PC-9 (cell line): ENCODE measurements around the gene FBN1. TPM values are rescaled to one million over a fixed set of nuclear protein-coding genes. Genes with fewer than 3 reads are reported as not detected.

Experiments
- BruUV-seq: library from RNA; stranded (reverse); fragments of 400-500 nt; replicated peaks from 2 replicates; lab custom pipeline; 2021; lab: Mats Ljungman, UMichigan
- CTCF ChIA-PET: fragments of 300-600 bp; sonication (Branson Sonifier 250); formaldehyde crosslinking; loops from one replicate; lab custom pipeline; 2022; ENCODE audit warnings: antibody characterized with exemption; lab: Charles Lee
- POLR2A ChIA-PET: fragments of 300-600 bp; sonication (Branson Sonifier 250); formaldehyde crosslinking; loops from one replicate; lab custom pipeline; 2022; ENCODE audit warnings: antibody characterized with exemption; ENCODE audit not compliant: unreplicated experiment; lab: Charles Lee
- DNase-seq, 2 experiments: peaks; one replicate each; pipeline versions ENCODE4 v3.0.0 to v3.0.0-alpha.2; 2015 to 2022; ENCODE audit warnings: mixed read lengths in 1 of 2
- H2AFZ ChIP-seq: fragments of 200-600 bp; sonication (generic); 2 replicates; pipeline ENCODE4 v1.8.1; 2017; ENCODE audit warnings: antibody characterized with exemption
- H3F3A ChIP-seq: fragments of 200-600 bp; sonication (generic); 2 replicates; pipeline ENCODE4 v1.8.1; 2017; ENCODE audit warnings: antibody characterized with exemption, mild to moderate bottlenecking, low read depth; ENCODE audit not compliant: insufficient read depth
- H3K27ac ChIP-seq: fragments of 200-600 bp; sonication (generic); 2 replicates; pipeline ENCODE4 v1.6.1; 2016; ENCODE audit warnings: mixed run types
- H3K27me3 ChIP-seq: fragments of 200-600 bp; sonication (generic); 2 replicates; pipeline ENCODE4 v1.6.1; 2016; ENCODE audit warnings: low read depth, mixed run types; ENCODE audit not compliant: insufficient read depth
- H3K36me3 ChIP-seq: fragments of 200-600 bp; sonication (generic); 2 replicates; pipeline ENCODE4 v1.6.1; 2016; ENCODE audit warnings: low read depth, mixed run types
- H3K4me1 ChIP-seq: fragments of 200-600 bp; sonication (generic); replicated peaks from 2 replicates; pipeline ENCODE4 v1.6.1; 2016; ENCODE audit warnings: mixed run types; ENCODE audit not compliant: insufficient read depth
- H3K4me2 ChIP-seq: fragments of 200-600 bp; sonication (generic); 2 replicates; pipeline ENCODE4 v1.6.1; 2017; ENCODE audit warnings: mixed run types
- H3K4me3 ChIP-seq: fragments of 200-600 bp; sonication (generic); 2 replicates; pipeline ENCODE4 v1.6.1; 2016; ENCODE audit warnings: mixed run types
- H3K79me2 ChIP-seq: fragments of 200-600 bp; sonication (generic); 2 replicates; pipeline ENCODE4 v1.6.1; 2017; ENCODE audit warnings: low read depth, mixed run types
- H3K9me2 ChIP-seq: fragments of 200-600 bp; sonication (generic); 2 replicates; pipeline ENCODE4 v1.8.1; 2017; ENCODE audit warnings: mild to moderate bottlenecking; ENCODE audit not compliant: insufficient read depth
- H3K9me3 ChIP-seq: fragments of 200-600 bp; sonication (generic); 2 replicates; pipeline ENCODE4 v1.8.1; 2016; ENCODE audit warnings: low read depth; ENCODE audit not compliant: insufficient read depth
- H4K20me1 ChIP-seq: fragments of 200-600 bp; sonication (generic); 2 replicates; pipeline ENCODE4 v1.8.1; 2017; ENCODE audit not compliant: insufficient read depth
- CTCF ChIP-seq: fragments of 200-600 bp; sonication (generic); conservative IDR thresholded peaks from 2 replicates; pipeline ENCODE4 v1.6.1; 2017; ENCODE audit warnings: mixed run types, antibody characterized with exemption, mild to moderate bottlenecking, moderate library complexity
- EZH2 ChIP-seq: fragments of 200-600 bp; sonication (generic); IDR thresholded peaks from 2 replicates; pipeline ENCODE4 v1.8.0; 2017; ENCODE audit warnings: antibody characterized with exemption, low read depth
- intact Hi-C: fragments of 100-400 bp; cut with micrococcal nuclease; formaldehyde crosslinking; loops from one replicate; pipeline ENCODE4 v1.10.0; 2022; ENCODE audit not compliant: unreplicated experiment
- total RNA-seq: library from RNA; stranded (reverse); gene quantifications from 2 replicates; pipeline ENCODE4 v1.2.3, GENCODE V29; 2021

Gene FBN1
- total RNA-seq, 1 experiment from 2014 or later = 1.3 TPM

GRCh38 chr15:48411971-48412591, 233.4 kb downstream of the FBN1 start:
- ChIA-PET CTCF (no interaction called here), POLR2A (no interaction called here)
- no TSS peak for BruUV-seq
- H3K4me2 ChIP-seq = no peak overlapping the region
- H3K36me3 ChIP-seq = no peaks in the 10 kb centered on the region
- no peaks in the 10 kb centered on the region for H4K20me1 ChIP-seq
- H3K9me3 ChIP-seq = no peaks in the 10 kb centered on the region
- no peaks in the 10 kb centered on the region for H3K27me3 ChIP-seq
- no peaks in the 10 kb centered on the region for H3K4me1 ChIP-seq
- DNase-seq = no peak
- no peak overlapping the region for H3K4me3 ChIP-seq
- no peaks in the 10 kb centered on the region for H3K79me2 ChIP-seq
- TF ChIP-seq EZH2 = no peak
- no peak for TF ChIP-seq CTCF
- no peaks in the 10 kb centered on the region for H3K9me2 ChIP-seq
- H2AFZ ChIP-seq = no peak overlapping the region
- no peak overlapping the region for H3K27ac ChIP-seq
- H3F3A ChIP-seq = no peaks in the 10 kb centered on the region
- intact Hi-C loops = no loop called here

- Histone ChIP-seq H3K9me2 (no peaks in the 10 kb centered on the region), H3K4me2 (no peak overlapping the region), H3F3A (no peaks in the 10 kb centered on the region), H3K27ac (no peak overlapping the region), H3K4me1 (no peaks in the 10 kb centered on the region), H2AFZ (no peak overlapping the region), H3K4me3 (no peak overlapping the region), H3K79me2 (no peaks in the 10 kb centered on the region), H3K9me3 (no peaks in the 10 kb centered on the region), H3K36me3 (no peaks in the 10 kb centered on the region), H4K20me1 (no peaks in the 10 kb centered on the region), H3K27me3 (no peaks in the 10 kb centered on the region)
- no TSS peak for BruUV-seq
- ChIA-PET CTCF (no interaction called here), POLR2A (no interaction called here)
- DNase-seq = no peak
- intact Hi-C loops = no loop called here
- TF ChIP-seq EZH2 (no peak), CTCF (no peak)
These were observed 235.9 kb downstream of the FBN1 start for GRCh38 chr15:48409623-48410022.

- CTCF ChIA-PET = no interaction called here
- no peaks in the 10 kb centered on the region for H3K79me2 ChIP-seq
- H3K27me3 ChIP-seq = no peaks in the 10 kb centered on the region
- no peaks in the 10 kb centered on the region for H3K36me3 ChIP-seq
- no peaks in the 10 kb centered on the region for H3F3A ChIP-seq
- no TSS peak for BruUV-seq
- H3K4me2 ChIP-seq = no peak overlapping the region
- H2AFZ ChIP-seq = no peak overlapping the region
- intact Hi-C loops = no loop called here
- TF ChIP-seq CTCF (no peak), EZH2 (no peak)
- no peaks in the 10 kb centered on the region for H4K20me1 ChIP-seq
- no peaks in the 10 kb centered on the region for H3K9me2 ChIP-seq
- POLR2A ChIA-PET = interaction anchor here (0.5 kb wide), 1 partner anchor 1776 kb away, joined by 7 read pairs; no protein-coding TSS in a partner anchor
- DNase-seq = no peak
- H3K4me1 ChIP-seq = no peaks in the 10 kb centered on the region
- H3K27ac ChIP-seq = no peak overlapping the region
- H3K9me3 ChIP-seq = no peaks in the 10 kb centered on the region
- H3K4me3 ChIP-seq = no peak overlapping the region
These were observed 237.2 kb downstream of the FBN1 start for GRCh38 chr15:48408327-48408726.
